A673 (cell line): ENCODE data around the gene BIRC5. TPM values are rescaled to one million over a fixed set of nuclear protein-coding genes. Genes with fewer than 3 reads are reported as not detected.

Experiments
- BruUV-seq: library from RNA; stranded (reverse); fragments of 400-500 nt; replicated peaks from 2 replicates; lab custom pipeline; 2021; lab: Mats Ljungman, UMichigan
- CTCF ChIA-PET: fragments of 300-600 bp; sonication (Branson Sonifier 250); formaldehyde crosslinking; loops from one replicate; lab custom pipeline; 2022; ENCODE audit warnings: antibody characterized with exemption; lab: Charles Lee
- POLR2A ChIA-PET: fragments of 300-600 bp; sonication (Branson Sonifier 250); formaldehyde crosslinking; loops from one replicate; lab custom pipeline; 2022; ENCODE audit warnings: antibody characterized with exemption; ENCODE audit not compliant: low non-redundant PET; lab: Charles Lee
- DNase-seq: peaks from one replicate; pipeline ENCODE4 v3.0.0-alpha.2; 2015; ENCODE audit warnings: low spot score
- H3K27ac ChIP-seq: fragments of 200-600 bp; sonication (generic); 2 replicates; pipeline ENCODE4 v1.5.1; 2016; ENCODE audit warnings: mixed run types, low read depth, mild to moderate bottlenecking, mixed read lengths, antibody characterized with exemption, low read length; ENCODE audit not compliant: poor library complexity, severe bottlenecking
- H3K27me3 ChIP-seq: fragments of 200-600 bp; sonication (generic); replicated peaks from 2 replicates; pipeline ENCODE4 v1.6.1; 2017; ENCODE audit warnings: mixed run types, low read depth, mild to moderate bottlenecking, mixed read lengths, antibody characterized with exemption, low read length; ENCODE audit not compliant: insufficient read depth, poor library complexity
- H3K36me3 ChIP-seq: fragments of 200-600 bp; sonication (generic); 2 replicates; pipeline ENCODE4 v1.6.1; 2016; ENCODE audit warnings: mixed run types, mild to moderate bottlenecking, mixed read lengths, antibody characterized with exemption, low read length; ENCODE audit not compliant: insufficient read depth, poor library complexity, severe bottlenecking
- H3K4me1 ChIP-seq: fragments of 200-600 bp; sonication (generic); 2 replicates; pipeline ENCODE4 v1.6.1; 2017; ENCODE audit warnings: mixed run types, mild to moderate bottlenecking, mixed read lengths, antibody characterized with exemption, low read length; ENCODE audit not compliant: insufficient read depth, poor library complexity, severe bottlenecking
- H3K4me3 ChIP-seq: fragments of 200-600 bp; sonication (generic); 2 replicates; pipeline ENCODE4 v1.5.1; 2016; ENCODE audit warnings: low read depth, mixed run types, mild to moderate bottlenecking, mixed read lengths, low read length; ENCODE audit not compliant: poor library complexity, severe bottlenecking
- H3K9me3 ChIP-seq: fragments of 200-600 bp; sonication (generic); 2 replicates; pipeline ENCODE4 v1.6.1; 2016; ENCODE audit warnings: mixed run types, low read depth, mild to moderate bottlenecking, mixed read lengths, antibody characterized with exemption, low read length; ENCODE audit not compliant: poor library complexity, severe bottlenecking
- EZH2 ChIP-seq: fragments of 200-600 bp; sonication (generic); IDR thresholded peaks from 2 replicates; pipeline ENCODE4 v1.6.1; 2017; ENCODE audit warnings: borderline replicate concordance, low read depth, mild to moderate bottlenecking, mixed read lengths, antibody characterized with exemption, low read length; ENCODE audit not compliant: poor library complexity, severe bottlenecking
- intact Hi-C: fragments of 100-400 bp; cut with micrococcal nuclease; formaldehyde crosslinking; loops from one replicate; pipeline ENCODE4 v1.10.0; 2022; ENCODE audit not compliant: unreplicated experiment
- total RNA-seq: library from RNA; stranded (reverse); gene quantifications from 2 replicates; pipeline ENCODE4 v1.2.3, GENCODE V29; 2021
- TF ChIP-seq, protein P1 (sequence below): fragments of 300-800, 200-600 bp; sonication (generic); conservative IDR thresholded peaks from 2 replicates; pipeline ENCODE4 v1.5.1; 2017; ENCODE audit warnings: low read depth, mild to moderate bottlenecking, antibody characterized with exemption, low read length, moderate library complexity, mixed read lengths

The BIRC5 gene
- total RNA-seq, 1 experiment from 2014 or later: 158 TPM

DNA sequence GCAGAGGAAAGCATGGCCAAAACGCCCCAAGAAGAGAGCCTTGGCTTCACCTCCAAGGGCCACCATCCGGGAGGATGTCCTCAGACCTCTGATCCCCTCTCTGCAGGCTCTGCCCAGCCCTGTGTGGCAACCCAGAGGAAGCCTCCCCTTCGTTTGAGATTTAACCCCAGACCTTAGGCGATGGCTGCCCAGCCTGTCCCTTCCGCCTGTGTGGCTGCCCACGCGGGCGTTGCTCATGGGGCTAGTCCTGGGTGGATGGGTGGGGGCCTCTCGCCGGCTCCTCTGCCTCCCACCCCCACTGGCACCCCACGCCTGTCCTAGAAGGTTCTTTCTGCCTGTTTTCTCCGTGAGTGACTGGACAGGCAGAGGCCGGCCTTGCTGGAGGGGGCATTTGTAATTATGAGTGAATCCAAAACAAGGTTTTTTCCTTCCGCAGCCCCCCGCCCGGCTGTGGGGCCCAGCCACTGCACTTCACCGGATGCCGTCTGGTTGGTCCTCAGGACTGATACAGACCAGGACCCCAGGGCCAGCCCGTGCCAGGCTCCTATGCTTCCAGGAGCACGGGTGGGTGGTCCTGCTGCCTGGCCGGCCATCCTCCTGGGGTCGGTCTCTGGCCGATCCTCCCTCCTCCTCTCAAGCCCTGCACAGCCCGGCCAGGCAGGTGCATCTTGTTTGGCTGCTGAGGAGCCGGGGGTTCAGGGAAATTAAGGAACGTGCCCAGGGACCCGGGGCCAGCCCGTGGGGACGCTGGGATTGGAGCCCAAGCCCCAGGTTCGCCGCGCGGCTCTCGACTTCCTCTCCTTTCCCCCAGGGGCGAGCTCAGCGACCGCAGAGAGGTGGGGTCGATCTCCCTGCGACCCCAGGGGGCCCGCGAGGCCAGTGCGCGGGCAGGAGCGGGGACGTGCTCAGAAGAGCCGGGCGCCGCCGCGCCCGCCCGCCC is 17.2 kb downstream of the BIRC5 start, which contains the start of gene TMEM235:
TSS of gene TMEM235 (plus strand) at position 636 of the 940 bp plus-strand sequence. CDS start 393 bp downstream, outside the sequence.
- Histone ChIP-seq H3K9me3 (no peaks in the 10 kb centered on the region), H3K27me3 (peaks cover 20% of the 10 kb centered on the region), H3K36me3 (no peaks in the 10 kb centered on the region), H3K4me1 (peaks cover 3% of the 10 kb centered on the region), H3K4me3 (peak within 1 kb of the TSS; percentile 15), H3K27ac (no peak within 1 kb of the TSS)
- CTCF ChIA-PET: interaction anchor here (1.4 kb wide), 1 partner anchor 55 kb away, joined by 3 read pairs; no protein-coding TSS in a partner anchor
- no peak for DNase-seq
- TF ChIP-seq EZH2: no peak
- TF ChIP-seq, protein P1, sequence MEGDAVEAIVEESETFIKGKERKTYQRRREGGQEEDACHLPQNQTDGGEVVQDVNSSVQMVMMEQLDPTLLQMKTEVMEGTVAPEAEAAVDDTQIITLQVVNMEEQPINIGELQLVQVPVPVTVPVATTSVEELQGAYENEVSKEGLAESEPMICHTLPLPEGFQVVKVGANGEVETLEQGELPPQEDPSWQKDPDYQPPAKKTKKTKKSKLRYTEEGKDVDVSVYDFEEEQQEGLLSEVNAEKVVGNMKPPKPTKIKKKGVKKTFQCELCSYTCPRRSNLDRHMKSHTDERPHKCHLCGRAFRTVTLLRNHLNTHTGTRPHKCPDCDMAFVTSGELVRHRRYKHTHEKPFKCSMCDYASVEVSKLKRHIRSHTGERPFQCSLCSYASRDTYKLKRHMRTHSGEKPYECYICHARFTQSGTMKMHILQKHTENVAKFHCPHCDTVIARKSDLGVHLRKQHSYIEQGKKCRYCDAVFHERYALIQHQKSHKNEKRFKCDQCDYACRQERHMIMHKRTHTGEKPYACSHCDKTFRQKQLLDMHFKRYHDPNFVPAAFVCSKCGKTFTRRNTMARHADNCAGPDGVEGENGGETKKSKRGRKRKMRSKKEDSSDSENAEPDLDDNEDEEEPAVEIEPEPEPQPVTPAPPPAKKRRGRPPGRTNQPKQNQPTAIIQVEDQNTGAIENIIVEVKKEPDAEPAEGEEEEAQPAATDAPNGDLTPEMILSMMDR: no peak
- POLR2A ChIA-PET: no interaction called here
- no TSS peak for BruUV-seq
- intact Hi-C loops: no loop called here

DNA sequence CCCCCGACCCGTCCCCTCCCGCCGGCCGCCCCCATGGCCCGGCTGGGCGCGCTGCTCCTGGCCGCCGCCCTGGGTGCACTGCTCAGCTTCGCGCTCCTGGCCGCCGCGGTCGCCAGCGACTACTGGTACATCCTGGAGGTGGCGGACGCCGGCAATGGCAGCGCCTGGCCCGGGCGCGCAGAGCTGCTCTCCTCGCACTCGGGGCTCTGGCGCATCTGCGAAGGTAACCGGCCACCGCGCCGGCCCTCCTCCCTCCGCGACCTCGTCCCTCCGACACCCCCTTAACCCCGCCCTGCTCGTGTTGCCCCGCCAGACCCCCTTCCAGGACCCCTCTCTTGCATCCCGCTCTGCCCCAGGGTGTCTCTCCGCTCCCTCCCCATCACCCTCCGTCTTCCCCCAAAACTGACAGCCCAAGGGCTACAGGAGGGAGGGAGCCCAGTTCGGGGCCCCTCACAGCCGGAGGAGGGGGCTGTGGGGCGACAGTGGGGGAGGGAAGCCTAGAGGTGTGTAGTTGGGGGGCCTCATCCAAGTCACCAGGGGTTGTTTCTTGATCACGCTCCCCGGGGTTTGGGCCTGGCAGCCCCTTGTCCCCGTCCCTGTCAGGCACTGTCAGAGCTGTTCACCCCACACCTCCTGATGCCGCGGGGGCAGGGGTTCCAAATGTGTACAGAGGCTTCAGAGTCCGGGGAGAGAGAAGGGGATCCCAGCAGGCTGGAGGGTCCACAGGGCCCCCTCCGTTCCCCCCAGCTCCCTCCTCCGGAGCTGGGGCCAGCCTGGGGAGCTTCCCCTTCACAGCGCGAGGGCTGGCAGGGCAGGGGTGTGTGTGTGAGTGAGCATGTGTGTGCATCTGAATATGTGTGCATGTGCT is 18.2 kb downstream of the BIRC5 start:
- H3K27ac ChIP-seq: no peak overlapping the region
- ChIA-PET CTCF (interaction anchor here (1.4 kb wide), 1 partner anchor 56 kb away, joined by 3 read pairs; no protein-coding TSS in a partner anchor), POLR2A (no interaction called here)
- no peaks in the 10 kb centered on the region for H3K9me3 ChIP-seq
- H3K27me3 ChIP-seq: peaks cover 20% of the 10 kb centered on the region
- DNase-seq: no peak
- H3K36me3 ChIP-seq: no peaks in the 10 kb centered on the region
- intact Hi-C loops: no loop called here
- TF ChIP-seq, protein P1: no peak
- no peak for TF ChIP-seq EZH2
- BruUV-seq: no TSS peak
- peak overlapping the region; percentile 15 for H3K4me3 ChIP-seq
- no peaks in the 10 kb centered on the region for H3K4me1 ChIP-seq

DNA sequence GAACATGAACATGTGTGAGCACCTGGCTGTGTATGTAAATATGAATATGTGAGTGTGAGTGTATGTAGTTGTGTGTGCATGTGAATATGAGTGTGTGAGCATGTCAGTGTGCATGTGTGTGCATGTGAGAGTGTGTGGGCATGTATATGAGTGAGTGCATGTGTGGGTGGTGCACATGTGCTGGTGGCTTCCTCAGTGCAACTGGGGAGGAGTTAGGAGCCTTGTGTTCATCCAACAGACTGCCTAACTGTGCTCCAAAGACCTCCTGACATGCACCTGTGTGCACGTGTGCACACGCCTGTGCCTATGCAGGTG is 18.8 kb downstream of the BIRC5 start:
- intact Hi-C loops: no loop called here
- ChIA-PET POLR2A (no interaction called here), CTCF (interaction anchor here (0.6 kb wide), 1 partner anchor 19 kb away, joined by 4 read pairs; no protein-coding TSS in a partner anchor)
- DNase-seq: no peak
- no peak for TF ChIP-seq EZH2
- TF ChIP-seq, protein P1: no peak
- no peak overlapping the region for H3K4me3 ChIP-seq
- H3K36me3 ChIP-seq: no peaks in the 10 kb centered on the region
- no TSS peak for BruUV-seq
- no peaks in the 10 kb centered on the region for H3K4me1 ChIP-seq
- peaks cover 20% of the 10 kb centered on the region for H3K27me3 ChIP-seq
- no peaks in the 10 kb centered on the region for H3K9me3 ChIP-seq
- no peak overlapping the region for H3K27ac ChIP-seq
